Adipose tissue (tissue), 3 donors: ENCODE measurements around the gene ADIPOR2. TPM values are rescaled to one million over a fixed set of nuclear protein-coding genes. Genes with fewer than 3 reads are reported as not detected.
"Not testable (repeated sequence)": the region's sequence is repeated elsewhere in the genome, so short reads cannot be mapped to it uniquely, and the experiment has no call there.

Experiments used
- H3K27ac ChIP-seq: one replicate; pipeline ENCODE4 v1.5.1; 2013; ENCODE audit warnings: low read depth, low read length
- WGBS, 3 donors: extraction: QIAGEN DNeasy Blood & Tissue Kit; methylation state at CpG; one replicate each; pipeline ENCODE4 v1.1.7; 2013; 5-methylcytosine and 5-hydroxymethylcytosine counted together
- polyA plus RNA-seq, 3 donors: library from polyadenylated mRNA; stranded (reverse); fragments of 200-250 nt; gene quantifications; one replicate each; pipeline ENCODE4 v1.2.3, GENCODE V29; 2013
- donor health status: healthy with polysubstance abuse.
- donor health status: Bipolar disorder and iron deficiency.
- donor health status: healthy.

ADIPOR2 gene
- polyA plus RNA-seq, 3 donors = 26.7 to 125 (median 40.2) TPM

DNA sequence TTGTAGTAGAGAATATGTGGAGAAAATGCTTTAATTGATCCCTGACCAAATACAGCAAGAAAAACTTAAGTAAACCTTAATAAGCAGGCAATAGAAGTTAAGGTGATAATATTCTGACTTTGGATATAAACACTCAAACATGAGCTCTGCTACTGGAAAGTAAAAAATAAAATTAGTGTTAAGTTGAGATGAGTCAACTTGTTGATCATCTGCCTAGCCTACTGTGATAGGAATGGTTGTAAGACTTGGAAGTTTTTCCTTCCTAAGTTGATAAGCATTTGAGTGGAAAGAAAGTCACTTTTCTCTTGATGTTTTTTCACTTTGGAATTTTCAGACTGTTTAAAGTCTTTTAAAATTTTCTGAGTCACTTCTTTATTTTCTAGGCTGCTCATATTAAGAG lies 26.0 kb downstream of the ADIPOR2 start:
- no peak overlapping the region for H3K27ac ChIP-seq

GRCh38 chr12:1719139-1719538 lies 28.3 kb downstream of the ADIPOR2 start:
- no peak overlapping the region for H3K27ac ChIP-seq

GRCh38 chr12:1720494-1720893 lies 29.6 kb downstream of the ADIPOR2 start:
- no peak overlapping the region for H3K27ac ChIP-seq
- WGBS, 3 donors = 94 to 95% (median 94%) methylated on average over 3 of the region's 3 CpGs

- no peak overlapping the region for H3K27ac ChIP-seq
- 83 to 90% (median 87%) methylated on average over 6 of the region's 6 CpGs for WGBS, 3 donors
These were observed 32.9 kb downstream of the ADIPOR2 start for GRCh38 chr12:1723721-1724120.

DNA sequence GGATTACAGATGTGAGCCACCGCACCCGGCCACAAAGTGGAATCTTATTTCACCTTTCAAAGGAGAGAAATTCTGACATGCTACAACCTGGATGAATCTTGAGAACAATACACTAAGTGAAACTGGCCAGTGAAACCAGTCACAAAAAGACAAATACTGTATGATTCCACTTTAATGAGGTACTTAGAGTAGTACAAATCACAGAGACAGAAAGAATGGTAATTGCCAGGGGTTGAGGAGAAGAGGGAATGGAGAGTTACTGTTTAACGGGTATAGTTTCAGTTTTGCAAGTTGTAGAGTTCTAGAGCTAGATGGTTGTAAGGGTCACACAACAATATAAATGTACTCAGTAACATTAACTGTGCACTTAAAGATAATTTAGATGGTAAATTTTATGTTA lies 33.4 kb downstream of the ADIPOR2 start:
- H3K27ac ChIP-seq = no peak overlapping the region
- WGBS, 3 donors = 90 to 94% (median 93%) methylated on average over 3 of the region's 3 CpGs

- WGBS, 3 donors = 68 to 88% (median 78%) methylated on average over 3 of the region's 3 CpGs
- H3K27ac ChIP-seq = no peak overlapping the region
These were observed 35.9 kb downstream of the ADIPOR2 start for GRCh38 chr12:1726753-1727152.

DNA sequence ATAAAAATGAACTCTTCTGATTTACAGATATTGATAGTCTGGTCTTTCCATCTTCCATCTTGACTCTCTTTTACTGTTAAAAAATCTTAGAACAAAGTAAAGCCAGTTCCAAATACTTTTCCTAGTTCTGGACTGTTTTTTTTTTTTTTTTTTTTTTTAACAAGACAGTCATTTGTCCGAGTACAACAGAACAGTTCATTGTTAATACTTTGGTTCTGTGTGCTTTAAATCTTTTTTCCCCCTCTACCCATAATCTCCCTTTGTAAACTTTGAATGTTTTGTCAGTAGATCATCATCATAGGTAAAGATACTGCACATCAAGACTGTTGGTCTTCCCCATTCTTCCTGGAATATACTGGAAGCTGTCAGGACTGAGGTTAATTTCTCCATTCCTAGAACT lies 38.0 kb downstream of the ADIPOR2 start:
- WGBS, 3 donors = 92 to 97% (median 93%) methylated on average over 1 of the region's 1 CpG
- H3K27ac ChIP-seq = no peak overlapping the region

DNA sequence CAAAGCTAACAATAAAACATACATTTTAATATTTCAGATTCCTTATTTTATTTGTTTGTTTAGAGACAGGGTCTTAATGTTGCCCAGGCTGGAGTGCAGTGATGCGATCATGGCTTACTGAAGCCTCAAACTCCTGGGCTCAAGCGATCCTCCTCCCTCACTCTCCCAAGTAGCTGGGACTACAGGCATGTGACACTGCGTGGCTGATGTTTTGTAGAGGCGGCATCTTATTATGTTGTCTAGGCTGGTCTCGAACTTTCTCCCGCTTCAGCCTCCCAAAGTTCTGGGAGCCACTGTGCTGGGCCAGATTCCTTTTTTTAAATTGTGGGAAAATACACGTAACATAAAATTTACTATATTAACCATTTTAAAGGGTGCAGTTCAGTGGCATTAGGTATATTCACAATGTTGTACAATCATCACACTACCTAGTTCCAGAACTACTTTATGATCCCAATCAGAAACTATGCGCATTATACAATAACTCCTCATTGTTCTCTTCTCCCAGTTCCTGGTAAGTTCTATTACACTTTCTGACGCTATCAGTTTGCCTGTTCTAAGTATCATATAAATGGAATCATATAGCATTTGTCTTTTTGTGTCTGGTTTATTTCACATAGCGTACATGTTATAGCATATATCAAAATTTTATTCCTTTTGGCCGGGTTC lies 40.3 kb downstream of the ADIPOR2 start:
- no peak overlapping the region for H3K27ac ChIP-seq
- WGBS, 3 donors = 95 to 97% (median 96%) methylated on average over 11 of the region's 11 CpGs

DNA sequence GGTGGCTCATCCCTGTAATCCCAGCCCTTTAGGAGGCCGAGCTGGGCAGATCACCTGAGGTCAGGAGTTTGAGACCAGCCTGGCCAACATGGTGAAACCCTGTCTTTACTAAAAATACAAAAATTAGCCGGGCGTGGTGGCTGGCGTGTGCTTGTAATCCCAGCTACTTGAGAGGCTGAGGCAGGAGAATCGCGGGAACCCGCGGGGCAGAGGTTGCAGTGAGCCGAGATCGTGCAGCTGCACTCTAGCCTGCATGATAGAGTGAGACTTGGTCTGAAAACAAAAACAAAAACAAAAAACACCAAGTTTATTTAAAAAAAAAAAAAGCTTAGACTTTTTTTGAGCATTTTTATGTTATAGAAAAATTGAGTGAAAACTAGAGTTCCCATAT lies 40.8 kb downstream of the ADIPOR2 start:
- 95 to 98% (median 97%) methylated on average over 10 of the region's 10 CpGs for WGBS, 3 donors
- not testable (repeated sequence) for H3K27ac ChIP-seq

- no peak overlapping the region for H3K27ac ChIP-seq
- 56 to 82% (median 77%) methylated on average over 1 of the region's 1 CpG for WGBS, 3 donors
These were observed 42.0 kb downstream of the ADIPOR2 start for GRCh38 chr12:1732914-1733313.

DNA sequence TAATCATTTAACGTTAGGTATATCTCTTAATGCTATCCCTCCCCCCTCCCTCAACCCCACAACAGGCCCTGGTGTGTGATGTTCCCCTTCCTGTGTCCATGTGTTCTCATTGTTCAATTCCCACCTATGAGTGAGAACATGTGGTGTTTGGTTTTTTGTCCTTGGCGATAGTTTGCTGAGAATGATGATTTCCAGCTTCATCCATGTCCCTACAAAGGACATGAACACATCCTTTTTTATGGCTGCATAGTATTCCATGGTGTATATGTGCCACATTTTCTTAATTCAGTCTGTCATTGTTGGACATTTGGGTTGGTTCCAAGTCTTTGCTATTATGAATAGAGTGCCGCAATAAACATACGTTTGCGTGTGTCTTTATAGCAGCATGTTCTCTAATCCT lies 42.8 kb downstream of the ADIPOR2 start:
- 95 to 99% (median 97%) methylated on average over 5 of the region's 5 CpGs for WGBS, 3 donors
- H3K27ac ChIP-seq = not testable (repeated sequence)

GRCh38 chr12:1737652-1738286 lies 46.9 kb downstream of the ADIPOR2 start:
- H3K27ac ChIP-seq = no peak overlapping the region
- 72 to 91% (median 73%) methylated on average over 6 of the region's 6 CpGs for WGBS, 3 donors

GRCh38 chr12:1738446-1738845 lies 47.6 kb downstream of the ADIPOR2 start:
- no peak overlapping the region for H3K27ac ChIP-seq

DNA sequence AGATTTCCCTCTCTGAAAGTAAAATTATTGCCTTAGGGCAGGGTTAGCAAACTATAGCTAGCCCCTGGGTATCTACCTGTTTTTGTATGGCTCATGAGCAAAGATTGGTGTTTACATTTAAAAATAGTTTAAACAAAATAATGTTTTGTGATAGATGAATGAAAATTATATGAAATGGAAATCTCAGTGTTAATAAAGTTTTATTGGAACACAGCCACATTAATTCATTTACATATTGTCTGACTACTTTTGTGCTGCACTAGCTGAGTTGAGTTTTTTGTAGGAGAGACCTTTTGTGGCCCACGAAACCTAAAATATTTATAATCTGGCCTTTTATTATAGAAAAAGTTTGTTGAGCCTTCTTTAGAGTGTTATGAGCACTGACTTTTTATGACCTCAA lies 48.5 kb downstream of the ADIPOR2 start:
- H3K27ac ChIP-seq = no peak overlapping the region
- WGBS, 3 donors = 97 to 100% (median 97%) methylated on average over 1 of the region's 1 CpG

DNA sequence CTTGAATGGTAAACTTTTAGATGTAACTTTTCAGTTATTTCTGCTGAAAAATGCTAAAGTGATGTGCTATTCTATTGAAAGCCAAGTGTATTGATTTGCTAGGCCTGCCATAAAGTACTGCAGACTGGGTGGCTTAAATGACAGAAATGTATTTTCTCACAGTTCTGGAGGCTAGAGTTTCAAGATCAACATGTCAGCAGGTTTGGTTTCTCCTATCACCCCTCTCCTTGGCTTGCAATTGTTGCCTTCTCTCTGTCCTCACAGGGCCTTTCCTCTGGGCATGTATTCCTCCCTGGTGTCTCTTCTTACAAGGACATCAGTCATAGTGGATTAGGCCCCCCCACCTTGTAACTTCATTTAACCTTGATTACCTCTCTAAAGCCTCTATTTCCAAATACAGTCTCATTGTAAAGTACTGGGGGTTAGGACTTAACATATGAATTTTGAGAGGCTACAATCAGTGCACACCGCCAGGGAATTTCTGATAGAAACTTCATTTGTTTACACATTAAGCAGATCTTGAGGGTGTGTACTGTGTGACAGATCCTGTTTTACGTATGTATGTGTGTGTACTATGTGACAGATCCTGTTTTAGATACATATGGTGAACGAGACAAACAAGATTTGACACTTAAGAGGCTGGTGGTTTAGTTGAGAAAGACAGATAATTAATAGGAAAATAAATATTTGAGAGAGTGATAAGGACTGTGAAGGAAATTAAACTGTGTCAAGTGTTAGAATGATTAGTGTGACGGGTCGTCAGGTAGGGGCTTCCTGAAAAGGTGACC lies 49.5 kb downstream of the ADIPOR2 start:
- WGBS, 3 donors = 20 to 77% (median 70%) methylated on average over 5 of the region's 5 CpGs
- no peak overlapping the region for H3K27ac ChIP-seq

DNA sequence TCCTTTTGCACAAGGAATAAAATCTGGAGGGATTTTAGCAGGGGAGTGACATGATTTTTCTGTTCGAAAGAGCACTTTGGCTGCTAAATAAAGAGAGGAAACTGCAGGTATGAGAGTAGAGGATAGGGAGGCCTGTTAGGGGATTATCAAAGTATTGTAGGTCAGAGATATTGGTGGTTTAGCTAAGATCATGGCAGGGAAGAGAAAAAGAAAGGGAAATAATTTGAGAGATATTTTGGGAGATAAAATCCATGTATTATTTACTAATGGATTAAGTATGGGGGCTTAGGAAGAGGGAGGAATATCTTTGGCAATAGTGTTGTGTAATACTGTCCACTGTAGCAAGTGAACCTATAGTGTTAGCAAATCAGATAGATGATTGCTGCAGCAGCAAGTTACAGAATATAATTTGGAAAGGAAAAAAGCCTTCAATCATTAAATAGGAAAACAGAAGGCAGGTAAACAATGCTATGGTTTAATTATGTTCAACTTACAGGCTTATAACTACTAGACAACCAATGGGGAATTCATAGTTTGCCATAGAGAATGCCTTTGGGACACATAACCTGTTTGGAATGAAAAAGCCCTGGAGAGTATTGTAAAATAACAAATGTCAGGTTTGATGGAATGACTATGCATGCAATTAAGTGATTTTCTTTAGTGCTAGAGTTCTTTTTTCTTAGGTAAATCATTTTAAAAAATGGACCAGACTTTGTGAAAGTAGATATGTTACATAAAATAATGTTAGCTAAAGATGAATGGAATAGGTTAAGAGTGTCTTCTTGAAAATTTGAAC lies 50.5 kb downstream of the ADIPOR2 start:
- H3K27ac ChIP-seq = no peak overlapping the region
- 0 to 29% (median 8%) methylated on average over 1 of the region's 1 CpG for WGBS, 3 donors

GRCh38 chr12:1744932-1745331 lies 54.1 kb downstream of the ADIPOR2 start:
- WGBS, 3 donors = 94 to 100% (median 95%) methylated on average over 2 of the region's 2 CpGs
- no peak overlapping the region for H3K27ac ChIP-seq

DNA sequence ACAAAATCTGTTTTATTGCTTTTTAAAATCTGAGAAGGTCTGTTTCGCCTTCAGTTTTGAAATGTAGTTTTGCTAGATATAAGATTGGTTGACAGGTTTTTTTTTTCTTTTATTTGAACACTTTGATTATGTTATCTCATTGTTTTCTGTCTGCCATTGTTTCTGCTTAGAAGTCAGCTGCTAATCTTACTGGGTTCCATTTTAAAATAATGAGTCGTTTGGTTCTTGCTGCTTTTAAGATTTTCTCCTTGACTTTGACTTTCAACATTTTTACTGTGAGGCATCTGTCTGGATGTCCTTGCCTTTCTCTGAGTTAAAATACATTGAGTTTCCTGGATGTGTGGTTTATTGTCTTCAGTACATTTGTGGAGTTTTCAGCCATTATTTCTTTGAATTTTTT lies 56.7 kb downstream of the ADIPOR2 start:
- WGBS, 3 donors = 77 to 94% (median 94%) methylated on average over 2 of the region's 2 CpGs
- no peak overlapping the region for H3K27ac ChIP-seq

GRCh38 chr12:1749019-1749418 lies 58.1 kb downstream of the ADIPOR2 start:
- WGBS, 3 donors = 96 to 99% (median 98%) methylated on average over 5 of the region's 5 CpGs

More at GRCh38 chr12:1749019-1749418, 58.1 kb downstream of the ADIPOR2 start:
- no peak overlapping the region for H3K27ac ChIP-seq
